ENCODE measurements around the gene CLEC2D.

GRCh38 chr12:9649532-9649940 lies 20.0 kb upstream of the CLEC2D start:
- TF ChIP-seq CTCF (IDR thresholded peaks at IDR 0.05; ENCODE audit: low read length): no peak
- no peak for TF ChIP-seq EZH2 (IDR thresholded peaks at IDR 0.05; ENCODE audit: borderline replicate concordance, low read length)
